HG02678 (cell line): Measurements from ENCODE around the gene HAUS7.

Source experiments
- ATAC-seq: cut with Tn5 transposase; IDR thresholded peaks from one replicate; pipeline ENCODE4 v1.9.1; 2021; ENCODE audit warnings: mild to moderate bottlenecking, moderate library complexity; ENCODE audit not compliant: unreplicated experiment

HAUS7 gene

DNA sequence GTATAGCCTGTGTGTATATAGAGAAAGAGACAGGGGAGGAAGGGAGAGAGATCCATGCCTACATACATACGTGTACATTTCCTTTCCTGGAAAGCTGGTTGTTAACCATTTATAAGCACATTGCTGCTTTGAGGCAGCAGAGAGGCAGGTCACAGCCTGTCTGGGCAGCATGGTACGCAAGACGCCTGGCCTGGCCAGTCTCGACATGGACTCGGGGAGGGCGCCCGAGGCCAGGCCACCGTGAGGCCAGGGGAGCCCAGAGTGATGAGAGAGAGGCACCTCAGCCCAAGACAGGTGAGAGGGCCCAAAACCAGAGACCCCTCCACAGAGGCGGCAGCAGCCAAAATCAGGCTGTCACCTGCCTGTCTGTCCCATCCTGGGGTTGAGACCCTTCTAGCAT, 28.4 kb downstream of the HAUS7 start:
- ATAC-seq = no peak

DNA sequence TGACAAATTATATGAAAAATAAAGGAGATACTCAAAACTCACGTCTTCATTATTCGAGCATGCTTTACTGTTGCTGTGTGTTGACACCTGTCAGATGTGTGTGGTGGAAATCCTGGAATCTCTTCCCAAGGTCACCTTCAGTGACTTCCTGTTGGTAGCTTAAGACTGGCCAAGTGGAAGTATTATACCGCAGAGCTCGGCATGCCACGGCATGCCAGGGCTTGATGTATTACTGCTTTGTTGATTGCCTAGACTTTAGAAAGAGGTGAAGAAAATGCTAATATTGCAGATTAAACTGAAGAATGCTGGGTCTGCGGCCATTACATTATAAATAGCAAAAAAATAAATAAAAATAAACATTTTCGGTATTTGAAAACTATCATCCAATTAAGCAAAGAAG, 29.1 kb downstream of the HAUS7 start:
- ATAC-seq = no peak

DNA sequence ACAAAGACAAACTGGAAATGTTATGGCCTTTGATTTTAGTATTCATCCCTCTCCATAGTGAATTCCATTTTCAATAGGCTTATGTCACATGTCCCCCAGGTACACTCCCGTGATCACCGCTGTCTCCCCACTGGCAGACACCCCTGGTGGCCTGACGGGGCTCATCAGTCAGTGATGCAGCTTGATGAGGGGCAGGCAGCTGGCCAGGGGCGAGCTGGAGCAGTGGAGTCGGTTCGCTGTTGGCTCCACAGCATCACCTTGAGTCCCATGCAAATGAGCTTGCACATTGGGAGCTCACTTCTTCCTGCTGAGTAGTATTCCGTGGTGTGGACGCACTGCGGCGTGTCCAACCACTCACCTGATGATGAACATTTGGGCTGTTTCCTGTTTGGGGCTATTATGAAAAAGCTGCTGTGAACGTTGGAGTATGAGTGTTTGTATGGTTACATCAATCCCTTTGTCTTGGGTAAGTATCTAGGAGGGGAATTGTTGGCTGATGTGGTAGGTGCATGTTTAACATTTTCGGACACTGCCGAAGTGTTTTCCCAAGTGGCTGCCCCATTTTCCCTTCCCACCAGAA, 29.7 kb downstream of the HAUS7 start:
- ATAC-seq = no peak

DNA sequence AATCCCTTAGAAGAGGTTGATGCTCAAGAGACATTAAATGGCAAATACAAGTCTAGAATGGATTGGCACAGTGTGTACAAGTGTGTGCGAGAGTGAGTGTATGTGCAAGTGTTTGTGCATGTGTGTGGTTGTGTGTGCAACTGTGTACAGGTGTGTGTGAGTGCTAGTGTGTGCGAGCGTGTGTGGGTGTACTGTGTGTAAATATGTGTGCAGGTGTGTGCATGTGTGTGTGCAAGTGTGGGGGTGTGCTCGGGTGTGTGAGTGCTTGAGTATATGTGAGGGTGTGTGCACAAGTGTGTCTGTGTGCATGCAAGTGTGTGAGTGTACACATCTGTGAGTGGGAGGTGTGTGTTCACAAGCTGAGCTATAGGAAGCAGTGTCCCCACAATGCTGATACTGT, 30.4 kb downstream of the HAUS7 start:
- no peak for ATAC-seq

DNA sequence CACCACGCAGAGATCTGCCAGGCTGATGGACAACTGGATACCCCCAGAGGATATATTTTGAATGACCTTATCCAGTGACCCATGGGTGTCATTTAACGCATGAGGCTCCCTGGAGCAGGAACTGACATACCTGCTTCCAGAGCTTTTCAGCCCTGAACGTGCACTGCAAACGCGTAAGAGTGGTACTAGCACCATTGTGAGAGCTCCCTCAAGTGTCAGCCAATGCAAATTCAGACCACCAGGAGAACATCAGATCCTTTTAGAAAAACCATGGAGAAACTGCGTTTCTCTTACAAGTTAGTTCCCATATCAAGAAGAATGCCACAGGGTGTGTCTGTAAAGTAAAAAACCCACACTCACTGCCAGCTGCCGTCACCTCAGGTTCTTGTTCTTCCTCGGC, 31.8 kb downstream of the HAUS7 start:
- no peak for ATAC-seq

DNA sequence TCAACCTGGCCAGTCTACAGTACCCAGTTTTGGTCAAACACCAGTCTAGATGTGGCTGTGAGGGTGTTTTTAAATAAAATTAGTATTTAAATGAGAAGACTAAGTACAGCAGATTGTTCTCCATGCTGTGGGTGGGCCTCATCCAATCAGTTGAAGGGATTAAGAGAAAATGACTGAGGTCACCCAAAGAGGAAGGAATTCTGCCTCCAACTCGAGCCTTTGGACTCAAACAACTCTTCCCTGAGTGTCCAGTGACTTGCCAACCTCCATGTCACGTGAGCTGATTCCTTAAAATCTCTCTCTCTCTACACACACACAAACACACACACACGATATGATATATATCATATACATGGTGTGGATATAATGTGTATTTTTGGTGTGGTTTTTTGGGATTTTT, 34.5 kb downstream of the HAUS7 start:
- no peak for ATAC-seq

DNA sequence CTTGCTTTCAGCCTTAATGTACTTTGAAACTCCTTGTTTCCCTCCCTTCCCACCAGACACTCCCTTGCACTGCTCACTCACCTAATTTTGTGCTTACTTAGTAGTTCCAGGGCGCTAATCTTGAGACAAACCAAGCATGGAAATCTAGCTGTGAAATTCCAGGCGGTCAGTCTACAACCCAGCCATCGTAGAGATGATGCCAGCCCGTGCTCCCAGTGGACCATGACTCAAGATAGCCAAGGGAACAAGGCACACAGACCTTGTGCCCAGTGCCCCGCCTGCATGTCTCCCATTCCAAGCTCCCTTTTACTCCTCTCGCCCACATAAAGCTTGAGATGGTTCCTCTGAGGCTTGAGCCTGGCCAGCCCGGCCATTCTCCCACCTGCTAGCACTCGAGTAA, 35.6 kb downstream of the HAUS7 start:
- ATAC-seq = no peak

DNA sequence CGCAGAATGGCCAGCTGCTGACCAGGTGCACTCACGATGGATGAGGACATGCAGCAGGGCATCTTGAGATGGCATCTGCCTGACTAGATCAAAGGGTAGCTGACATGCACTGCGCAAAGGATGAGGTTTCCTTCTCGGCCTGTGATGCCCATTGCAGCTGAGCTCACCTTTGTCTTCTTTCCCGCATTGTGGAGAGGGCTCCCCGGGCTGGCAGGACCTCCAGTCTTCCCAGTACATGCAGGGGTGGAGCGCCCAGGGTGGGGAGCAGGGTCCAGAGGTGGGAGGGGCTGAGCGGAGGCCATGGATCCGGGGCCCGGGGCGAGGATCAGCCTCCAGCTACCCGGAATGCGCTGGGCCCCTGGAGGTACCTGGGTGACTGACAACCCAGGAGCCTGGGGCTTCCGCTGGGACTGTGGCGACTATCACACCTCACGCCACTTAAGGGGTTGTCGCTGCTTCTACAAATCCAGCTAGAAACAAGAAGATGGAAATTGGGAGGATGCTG, 36.5 kb downstream of the HAUS7 start:
- ATAC-seq = no peak

DNA sequence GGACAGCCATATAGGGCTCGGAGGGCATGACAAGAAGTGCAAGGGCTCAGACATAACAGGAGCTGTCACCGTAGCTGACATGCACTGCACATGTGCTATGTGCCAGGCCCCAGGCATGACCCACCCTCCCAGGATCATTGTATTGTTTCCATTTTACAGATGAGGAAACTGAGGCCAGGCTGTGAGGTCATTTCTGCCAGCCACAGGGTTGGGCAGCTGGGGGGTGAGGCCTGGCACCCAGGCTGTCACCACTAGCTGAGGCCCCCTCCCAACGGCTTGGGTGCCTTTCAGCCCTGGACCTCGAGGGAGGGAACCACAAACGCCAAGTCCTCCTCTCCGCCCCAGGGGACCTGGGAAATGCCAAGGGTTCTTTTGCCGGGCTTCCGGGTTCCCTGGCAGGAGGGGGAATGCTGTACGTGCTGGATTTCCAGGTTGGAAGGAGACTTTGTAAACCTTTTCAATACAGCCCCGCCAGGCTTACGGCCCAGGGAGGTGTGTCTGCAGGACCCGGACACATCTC, 37.2 kb downstream of the HAUS7 start:
- ATAC-seq = no peak

DNA sequence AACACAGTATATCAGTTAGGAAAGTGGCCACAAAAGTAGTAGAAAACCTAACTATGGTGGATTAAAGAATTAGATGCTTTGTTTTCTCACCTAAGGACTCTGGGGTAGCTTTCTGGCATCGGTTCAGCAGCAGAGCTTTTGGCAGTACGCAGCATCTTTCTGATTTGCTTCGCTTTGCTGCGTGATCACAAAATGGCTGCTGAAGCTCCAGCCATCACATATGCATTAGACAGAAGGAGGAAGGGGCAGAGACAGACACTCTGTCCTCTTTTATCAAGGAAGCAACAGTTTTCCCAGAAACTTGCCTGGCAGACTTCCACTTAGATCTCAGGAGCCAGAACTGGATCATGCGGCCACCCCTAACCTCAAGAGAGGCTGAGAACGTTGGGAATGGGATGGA, 39.6 kb downstream of the HAUS7 start:
- no peak for ATAC-seq

DNA sequence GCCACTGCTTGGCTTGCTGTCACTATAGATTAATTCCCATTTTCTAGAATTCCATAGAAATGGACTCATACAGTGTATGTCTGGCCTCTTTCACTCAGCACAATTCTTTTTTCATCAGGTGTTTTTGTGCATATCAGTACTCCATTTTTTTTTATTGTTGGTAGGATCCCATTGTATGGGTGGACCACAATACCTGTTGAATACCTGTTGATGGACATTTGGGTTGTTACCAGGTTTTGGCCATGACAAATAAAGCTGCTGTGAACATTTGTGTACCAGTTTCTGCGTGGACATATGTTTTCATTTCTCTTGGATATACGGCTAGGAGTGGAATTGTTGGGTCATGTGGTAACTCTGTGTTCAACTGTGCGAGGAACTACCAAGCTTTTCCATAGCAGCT, 44.2 kb downstream of the HAUS7 start:
- ATAC-seq = no peak

DNA sequence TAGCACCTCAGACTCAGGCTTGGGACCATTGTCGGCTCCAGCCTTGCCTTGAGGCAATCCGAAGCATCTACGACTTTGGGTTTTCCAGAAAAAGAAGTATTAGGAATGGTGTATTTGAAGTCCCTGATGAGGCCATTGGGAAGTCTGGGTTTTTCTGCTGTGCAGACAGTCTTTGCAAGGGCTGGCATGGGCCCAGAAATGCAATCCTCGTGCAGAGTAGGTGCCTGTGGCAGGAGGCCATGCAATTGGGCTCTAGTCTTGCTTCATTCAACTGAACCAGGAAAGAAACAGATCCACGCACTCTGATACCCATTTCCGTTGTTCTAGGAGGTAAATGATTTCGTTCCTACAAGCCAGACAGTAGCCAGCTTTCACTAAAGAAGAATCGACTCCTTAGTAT, 46.7 kb downstream of the HAUS7 start:
- no peak for ATAC-seq

DNA sequence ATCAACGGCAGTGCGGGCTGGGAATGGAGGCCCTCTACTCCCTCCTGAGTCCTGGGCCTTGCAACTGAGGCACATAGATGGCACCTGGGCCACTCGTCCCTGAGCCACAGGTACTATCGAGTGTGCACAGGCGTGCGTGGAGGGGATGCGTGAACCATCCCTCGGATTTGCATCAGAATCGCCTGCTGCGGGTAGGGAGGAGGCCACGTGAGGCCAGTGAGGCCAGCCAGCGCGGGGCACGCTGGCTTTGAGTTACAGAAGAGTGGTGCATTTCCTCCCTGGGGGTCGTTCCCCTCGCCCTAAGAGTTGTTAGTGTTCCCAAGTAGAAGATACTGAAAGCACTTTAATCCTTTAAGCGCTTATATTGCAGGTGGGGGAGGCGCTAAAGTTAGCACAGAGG, 48.5 kb downstream of the HAUS7 start:
- ATAC-seq = no peak

DNA sequence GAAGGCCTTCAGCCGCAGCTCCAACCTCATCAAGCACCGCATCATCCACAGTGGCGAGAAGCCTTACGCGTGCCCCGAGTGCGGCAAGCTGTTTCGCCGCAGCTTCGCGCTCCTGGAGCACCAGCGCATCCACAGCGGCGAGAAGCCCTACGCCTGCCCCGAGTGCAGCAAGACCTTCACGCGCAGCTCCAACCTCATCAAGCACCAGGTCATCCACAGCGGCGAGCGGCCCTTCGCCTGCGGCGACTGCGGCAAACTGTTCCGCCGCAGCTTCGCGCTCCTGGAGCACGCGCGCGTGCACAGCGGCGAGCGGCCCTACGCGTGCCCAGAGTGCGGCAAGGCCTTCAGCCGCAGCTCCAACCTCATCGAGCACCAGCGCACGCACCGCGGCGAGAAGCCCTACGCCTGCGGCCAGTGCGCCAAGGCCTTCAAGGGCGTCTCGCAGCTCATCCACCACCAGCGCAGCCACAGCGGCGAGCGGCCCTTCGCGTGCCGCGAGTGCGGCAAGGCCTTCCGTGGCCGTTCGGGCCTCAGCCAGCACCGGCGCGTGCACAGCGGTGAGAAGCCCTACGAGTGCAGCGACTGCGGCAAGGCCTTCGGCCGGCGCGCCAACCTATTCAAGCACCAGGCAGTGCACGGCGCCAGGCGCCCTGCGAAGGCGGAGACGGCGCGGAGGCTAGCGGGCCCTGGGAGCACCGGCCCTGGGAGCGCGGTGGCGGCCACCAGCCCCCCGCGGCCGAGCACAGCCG, 49.4 kb downstream of the HAUS7 start:
- no peak for ATAC-seq

DNA sequence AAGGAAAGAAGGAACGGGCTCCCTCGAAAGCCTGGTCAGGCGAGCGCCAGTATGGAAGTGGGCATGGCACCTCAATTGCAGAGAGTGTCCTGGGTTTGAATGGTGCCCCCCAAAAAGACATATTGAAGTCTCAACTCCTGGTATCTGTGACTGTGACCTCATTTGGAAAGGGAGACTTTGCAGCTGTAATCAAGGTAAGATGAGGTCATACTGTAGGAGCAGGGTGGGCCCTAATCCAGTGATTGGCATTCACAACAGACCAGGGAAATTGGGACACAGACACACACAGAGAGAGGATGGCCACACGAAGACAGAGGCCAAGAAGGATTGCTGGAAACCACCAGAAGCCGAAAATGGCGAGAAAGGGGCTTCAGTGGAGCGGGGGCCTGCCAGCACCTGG, 52.7 kb downstream of the HAUS7 start:
- ATAC-seq = no peak

DNA sequence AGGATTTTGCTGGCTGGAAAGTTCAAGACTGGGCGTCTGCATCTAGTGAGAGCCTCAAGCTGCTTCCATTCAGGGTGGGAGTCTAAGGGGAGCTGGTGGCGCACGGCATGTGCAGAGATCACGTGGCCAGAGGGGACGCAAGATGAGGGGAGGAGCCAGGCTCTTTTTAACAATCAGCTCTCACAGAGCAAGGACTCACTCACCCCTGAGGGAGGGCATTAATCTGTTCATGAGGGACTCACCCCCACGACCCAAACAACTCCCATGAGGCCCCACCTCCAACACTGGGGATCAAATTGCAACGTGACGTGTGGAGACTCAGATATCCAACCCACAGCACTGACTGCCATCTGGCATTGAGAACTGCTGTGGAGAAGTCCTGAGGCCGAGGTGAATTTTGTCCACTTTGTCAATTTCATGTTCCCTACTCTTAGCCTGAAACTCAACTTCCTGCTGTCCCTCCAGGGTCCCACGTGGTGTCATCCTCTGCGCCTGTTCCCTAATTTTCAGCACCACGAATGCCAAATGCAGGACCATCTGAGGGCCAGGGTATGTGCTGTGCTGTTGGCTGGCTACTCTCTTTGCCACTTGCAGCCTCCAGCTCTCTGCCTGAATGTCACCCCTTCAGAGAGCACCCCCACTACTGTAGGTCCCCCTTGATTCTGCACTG, 53.5 kb downstream of the HAUS7 start:
- no peak for ATAC-seq

DNA sequence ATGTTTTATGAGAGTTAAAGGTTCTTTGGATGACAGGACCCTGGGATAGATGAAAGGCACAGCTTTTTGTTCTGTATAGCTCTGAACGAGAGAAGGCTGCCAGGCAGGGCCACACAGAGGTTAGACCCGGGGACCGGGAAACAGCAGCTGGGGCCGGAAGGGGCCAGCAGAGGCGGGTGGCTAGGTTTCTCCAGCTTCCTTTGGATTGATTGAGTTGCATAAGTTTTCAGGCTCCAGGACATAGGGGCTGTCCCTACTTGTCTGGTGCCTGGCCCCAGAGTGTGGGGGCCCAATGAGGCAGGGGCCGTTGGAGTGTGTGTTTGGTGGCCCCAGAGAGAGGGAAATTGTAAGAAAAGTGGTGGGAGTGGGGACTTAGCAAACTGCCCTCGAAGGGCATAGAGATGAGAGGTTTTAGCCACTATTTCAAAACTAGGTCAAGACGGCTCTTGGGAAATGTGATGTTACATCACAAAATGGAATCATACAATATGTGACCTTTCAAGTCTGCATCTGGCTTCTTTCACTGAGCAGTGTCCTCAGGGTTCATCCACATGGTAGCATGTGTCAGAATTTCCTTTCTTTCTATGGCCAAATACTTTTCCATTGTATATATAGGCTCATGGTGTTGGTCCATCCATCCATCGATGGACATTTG, 55.4 kb downstream of the HAUS7 start:
- ATAC-seq = no peak

DNA sequence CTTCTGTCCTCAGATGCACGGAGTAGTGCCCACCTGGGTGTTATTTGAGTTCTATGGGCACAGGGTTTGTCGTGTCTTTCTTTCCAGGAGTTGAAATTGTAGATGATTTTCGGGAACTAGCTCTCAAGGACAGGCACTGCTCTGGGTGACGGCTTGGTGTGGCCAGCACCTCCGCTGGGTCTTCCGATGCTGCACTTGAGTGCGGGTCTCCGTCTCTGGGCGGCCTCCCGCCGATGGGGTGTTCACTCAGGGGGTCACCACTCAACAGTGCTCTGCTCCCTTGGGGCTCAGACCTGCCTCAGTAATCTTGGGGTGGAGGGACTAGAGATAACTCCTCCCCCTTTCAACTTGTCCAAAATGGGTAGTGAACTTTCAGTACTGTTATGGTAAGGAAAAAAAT, 56.6 kb downstream of the HAUS7 start:
- no peak for ATAC-seq

DNA sequence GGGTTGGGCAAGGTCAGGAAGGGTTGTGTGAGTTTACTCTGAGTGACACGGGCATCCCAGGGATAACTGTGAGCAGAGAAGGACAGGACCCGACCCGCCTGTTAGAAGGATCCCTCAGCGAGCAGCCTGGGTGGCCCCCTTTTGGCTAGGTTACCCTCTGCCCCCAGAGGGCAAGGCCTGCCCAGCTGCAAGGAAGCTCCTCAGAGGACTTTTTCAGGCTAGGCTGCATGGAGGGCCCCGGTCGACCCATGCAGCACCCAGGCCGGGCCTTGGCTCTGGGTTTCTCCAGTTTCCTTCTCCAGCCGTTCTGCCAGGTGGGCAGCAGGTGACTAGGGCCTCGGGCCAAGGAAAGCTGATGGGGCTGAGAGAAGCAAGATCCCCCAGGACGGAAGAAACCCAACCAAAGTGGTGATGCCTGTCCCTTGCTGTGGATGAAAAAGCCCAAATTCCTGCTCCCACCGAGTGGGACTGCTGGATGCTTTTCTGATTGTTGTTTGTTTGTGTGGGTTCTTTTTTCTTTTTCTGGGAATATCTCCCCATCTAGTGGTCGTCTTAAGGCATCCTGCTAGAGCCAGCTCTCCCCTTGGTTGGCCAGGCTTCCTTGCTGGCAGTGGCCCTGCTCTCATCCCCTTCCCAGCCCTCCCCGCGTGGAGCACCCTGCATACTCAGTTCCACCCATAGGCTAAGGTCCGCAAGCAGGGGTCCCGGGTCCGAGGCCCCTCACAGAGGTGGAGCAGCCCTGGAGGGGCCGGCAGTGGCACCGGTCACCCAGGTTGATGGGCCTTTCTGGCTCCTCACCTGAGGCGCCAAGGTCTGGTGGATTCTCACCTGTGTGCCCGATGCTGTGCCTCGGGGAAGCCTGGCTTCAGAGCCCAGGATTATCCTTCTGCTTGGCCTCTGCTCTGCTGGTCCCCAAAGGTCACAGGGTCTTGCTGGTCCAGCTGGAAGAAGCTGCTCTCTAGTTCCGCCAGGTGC, 57.3 kb downstream of the HAUS7 start:
- no peak for ATAC-seq

DNA sequence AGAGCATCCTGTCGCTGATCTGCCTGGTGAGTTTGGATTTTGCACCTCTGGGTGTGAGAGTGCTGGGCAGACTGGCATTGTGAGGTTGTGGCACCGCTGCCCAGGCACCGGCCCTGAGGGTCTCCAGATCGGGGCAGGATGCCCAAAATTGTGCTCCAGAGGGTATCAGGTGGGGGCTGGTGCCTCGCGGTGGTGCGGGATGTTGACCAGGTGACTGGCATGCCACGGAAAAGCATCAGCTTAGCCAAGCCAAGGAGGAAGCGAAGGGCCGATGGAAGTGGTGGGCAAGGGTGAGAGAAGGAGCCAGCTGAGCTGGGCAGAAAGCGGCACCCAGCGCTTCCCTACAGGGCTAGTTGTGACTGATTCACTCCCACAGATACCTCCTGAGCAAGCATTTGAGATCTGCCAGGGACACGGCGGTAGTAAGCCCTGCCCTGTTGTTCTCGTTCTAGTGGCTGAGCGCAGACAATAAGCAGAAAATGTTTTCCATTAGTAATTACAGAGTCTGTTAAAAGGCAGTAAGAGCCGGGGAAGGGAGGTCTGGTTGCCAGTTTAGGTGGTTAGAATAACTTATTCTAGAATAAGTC, 58.3 kb downstream of the HAUS7 start:
- ATAC-seq = no peak
